Airway epithelial cell (primary cell): ENCODE results near the gene MAD2L1. TPM values are rescaled to one million over a fixed set of nuclear protein-coding genes. Genes with fewer than 3 reads are reported as not detected.

ENCODE experiments used
- total RNA-seq: library from RNA; depleted of rRNA; stranded (reverse); fragments of >200 nt; gene quantifications from 2 replicates; pipeline ENCODE4 v1.2.3, GENCODE V29; 2015

Gene MAD2L1
- 30.6 and 43.0 TPM in 2 replicates for total RNA-seq

DNA sequence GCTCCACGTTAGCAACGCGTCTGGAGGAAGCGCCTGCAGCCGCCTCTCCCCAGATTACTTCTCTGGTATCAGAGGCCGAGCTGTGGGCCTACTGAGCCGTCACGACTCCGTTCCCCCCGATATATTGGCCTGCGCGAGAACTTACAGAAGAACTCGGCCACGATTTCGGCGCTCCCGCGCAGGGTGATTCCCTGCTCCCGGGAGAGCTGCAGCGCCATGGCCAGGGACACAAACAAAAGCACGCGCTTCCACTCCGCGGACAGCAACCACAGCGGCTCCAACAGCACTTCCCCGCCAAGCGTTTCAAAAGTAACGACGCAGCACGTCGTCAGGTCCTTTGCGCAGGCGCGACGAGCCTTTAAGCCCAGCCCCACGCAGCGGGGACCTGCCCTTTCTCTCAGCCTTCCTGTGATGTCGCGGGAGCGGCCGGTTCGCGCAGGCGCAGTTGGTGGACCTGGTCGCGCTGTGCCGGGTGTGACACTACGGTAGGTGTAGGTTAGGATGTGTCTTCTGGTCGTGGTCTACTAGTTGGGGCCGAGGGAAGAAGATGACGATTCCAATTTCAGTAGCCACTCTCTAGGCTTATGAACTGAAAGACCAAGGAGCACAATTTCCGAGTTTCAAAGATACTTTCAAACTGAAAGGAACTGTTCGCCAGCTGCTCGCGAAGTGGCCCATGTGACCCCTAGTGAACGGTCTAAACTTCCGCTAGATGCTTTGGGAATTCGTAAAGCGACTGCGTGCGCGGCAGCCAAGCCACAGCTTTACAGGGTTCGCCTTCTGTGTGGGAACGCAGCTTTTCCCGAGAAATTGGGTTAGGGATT is at the start of gene MAD2L1:
Gene MAD2L1, minus strand, starts transcription at position 332 of the 824 bp plus-strand sequence. Its CDS starts 114 bp downstream, at position 218.

